Neural progenitor cell (in vitro differentiated cells): Measurements from ENCODE around the gene PGM5. TPM values are rescaled to one million over a fixed set of nuclear protein-coding genes. Genes with fewer than 3 reads are reported as not detected.

Experiments used
- DNase-seq: peaks from one replicate; pipeline ENCODE4 v3.0.0-alpha.2; 2016; ENCODE audit warnings: low spot score
- H2AFZ ChIP-seq: fragments of 200-600 bp; sonication (generic); replicated peaks from 2 replicates; pipeline ENCODE4 v1.6.1; 2016; ENCODE audit warnings: antibody characterized with exemption
- H3F3A ChIP-seq: fragments of 200-600 bp; sonication (generic); 2 replicates; pipeline ENCODE4 v1.6.1; 2016; ENCODE audit warnings: antibody characterized with exemption, low read depth
- H3K27ac ChIP-seq: fragments of 200-600 bp; sonication (generic); 2 replicates; pipeline ENCODE4 v1.5.1; 2016; ENCODE audit warnings: mild to moderate bottlenecking
- H3K27me3 ChIP-seq: fragments of 200-600 bp; sonication (generic); 2 replicates; pipeline ENCODE4 v1.6.1; 2016; ENCODE audit warnings: mild to moderate bottlenecking, moderate library complexity
- H3K36me3 ChIP-seq: fragments of 200-600 bp; sonication (generic); 2 replicates; pipeline ENCODE4 v1.5.1; 2016
- H3K4me1 ChIP-seq: fragments of 200-600 bp; sonication (generic); 2 replicates; pipeline ENCODE4 v1.6.1; 2016; ENCODE audit warnings: mixed run types
- H3K4me2 ChIP-seq: fragments of 200-600 bp; sonication (generic); 2 replicates; pipeline ENCODE4 v1.6.1; 2016
- H3K4me3 ChIP-seq: fragments of 200-600 bp; sonication (generic); 2 replicates; pipeline ENCODE4 v1.5.1; 2016
- H3K79me2 ChIP-seq: fragments of 200-600 bp; sonication (generic); 2 replicates; pipeline ENCODE4 v1.6.1; 2016; ENCODE audit warnings: low read depth
- H3K9ac ChIP-seq: fragments of 200-600 bp; sonication (generic); 2 replicates; pipeline ENCODE4 v1.6.1; 2016
- H3K9me3 ChIP-seq: fragments of 200-600 bp; sonication (generic); 2 replicates; pipeline ENCODE4 v1.5.1; 2016; ENCODE audit warnings: low read depth
- H4K20me1 ChIP-seq: fragments of 200-600 bp; sonication (generic); 2 replicates; pipeline ENCODE4 v1.6.1; 2016; ENCODE audit warnings: low read depth
- H3K27ac Mint-ChIP-seq: 3 replicates; pipeline ENCODE4 v1.8.0; 2021; ENCODE audit warnings: mixed read lengths
- H3K27me3 Mint-ChIP-seq: 2 replicates; pipeline ENCODE4 v1.8.0; 2022; ENCODE audit warnings: low read depth, mild to moderate bottlenecking, inconsistent platforms, moderate library complexity, mixed read lengths; ENCODE audit not compliant: insufficient read depth
- H3K36me3 Mint-ChIP-seq: 3 replicates; pipeline ENCODE4 v1.8.0; 2021; ENCODE audit warnings: mixed read lengths
- H3K4me1 Mint-ChIP-seq: 3 replicates; pipeline ENCODE4 v1.8.0; 2021; ENCODE audit warnings: mixed read lengths
- H3K4me3 Mint-ChIP-seq: 3 replicates; pipeline ENCODE4 v1.8.0; 2021; ENCODE audit warnings: mild to moderate bottlenecking, moderate library complexity, mixed read lengths
- H3K9me3 Mint-ChIP-seq: 3 replicates; pipeline ENCODE4 v1.8.0; 2020; ENCODE audit warnings: mixed read lengths
- CTCF ChIP-seq: fragments of 200-600 bp; sonication (generic); IDR thresholded peaks from 2 replicates; pipeline ENCODE4 v1.5.1; 2017; ENCODE audit warnings: antibody characterized with exemption, mild to moderate bottlenecking
- EZH2 ChIP-seq: fragments of 200-600 bp; sonication (generic); IDR thresholded peaks from 2 replicates; pipeline ENCODE4 v1.6.1; 2017; ENCODE audit warnings: antibody characterized with exemption, mild to moderate bottlenecking, moderate library complexity
- EZH2phosphoT487 ChIP-seq: fragments of 200-600 bp; sonication (generic); IDR thresholded peaks from 2 replicates; pipeline ENCODE4 v1.6.1; 2017; ENCODE audit warnings: antibody characterized with exemption
- total RNA-seq: library from RNA; depleted of rRNA; stranded (reverse); fragments of >200 nt; gene quantifications from 2 replicates; pipeline ENCODE4 v1.2.3, GENCODE V29; 2015; ENCODE audit warnings: low replicate concordance

Gene PGM5
- total RNA-seq, 1 donor from 2014 or later: 2.0 TPM

GRCh38 chr9:68446836-68447235 lies 90.4 kb downstream of the PGM5 start:
- H3K27ac Mint-ChIP-seq: no peak overlapping the region
- Histone ChIP-seq H3K4me2 (no peak overlapping the region), H2AFZ (no peak overlapping the region), H3K4me1 (no peaks in the 10 kb centered on the region), H3K36me3 (no peaks in the 10 kb centered on the region), H3K9ac (no peak overlapping the region), H3K4me3 (no peak overlapping the region), H3K27me3 (peaks cover 90% of the 10 kb centered on the region), H3K79me2 (no peaks in the 10 kb centered on the region), H4K20me1 (no peaks in the 10 kb centered on the region), H3K27ac (no peak overlapping the region), H3K9me3 (peaks cover 1% of the 10 kb centered on the region), H3F3A (no peaks in the 10 kb centered on the region)
- no peak for DNase-seq
- TF ChIP-seq EZH2: no peak
- no peak for TF ChIP-seq EZH2phosphoT487
- no peak for TF ChIP-seq CTCF
- H3K4me1 Mint-ChIP-seq: no peaks in the 10 kb centered on the region
- H3K36me3 Mint-ChIP-seq: no peaks in the 10 kb centered on the region
- H3K4me3 Mint-ChIP-seq: no peak overlapping the region
- H3K9me3 Mint-ChIP-seq: peaks cover 4% of the 10 kb centered on the region
- H3K27me3 Mint-ChIP-seq: peaks cover 15% of the 10 kb centered on the region

- TF ChIP-seq EZH2phosphoT487 (no peak), EZH2 (no peak), CTCF (no peak)
- no peaks in the 10 kb centered on the region for H3K4me1 Mint-ChIP-seq
- no peaks in the 10 kb centered on the region for H3K9me3 ChIP-seq
- no peak overlapping the region for H3K4me2 ChIP-seq
- no peak overlapping the region for H3K4me3 ChIP-seq
- H3K27ac Mint-ChIP-seq: no peak overlapping the region
- H3K79me2 ChIP-seq: no peaks in the 10 kb centered on the region
- H3K9ac ChIP-seq: no peak overlapping the region
- H3K27me3 Mint-ChIP-seq: peaks cover 13% of the 10 kb centered on the region
- H3F3A ChIP-seq: no peaks in the 10 kb centered on the region
- DNase-seq: no peak
- H3K9me3 Mint-ChIP-seq: peaks cover 4% of the 10 kb centered on the region
- H4K20me1 ChIP-seq: no peaks in the 10 kb centered on the region
- no peak overlapping the region for H3K27ac ChIP-seq
- H2AFZ ChIP-seq: no peak overlapping the region
- no peaks in the 10 kb centered on the region for H3K36me3 ChIP-seq
- no peak overlapping the region for H3K4me3 Mint-ChIP-seq
- peaks cover 98% of the 10 kb centered on the region for H3K27me3 ChIP-seq
- no peaks in the 10 kb centered on the region for H3K4me1 ChIP-seq
- no peaks in the 10 kb centered on the region for H3K36me3 Mint-ChIP-seq
These were observed 91.2 kb downstream of the PGM5 start for GRCh38 chr9:68447611-68448010.

- no peak overlapping the region for H3K4me2 ChIP-seq
- H3K4me3 ChIP-seq: no peak overlapping the region
- H3K27me3 ChIP-seq: peaks cover 92% of the 10 kb centered on the region
- DNase-seq: no peak
- Mint-ChIP-seq H3K4me1 (no peaks in the 10 kb centered on the region), H3K9me3 (no peaks in the 10 kb centered on the region), H3K27me3 (peaks cover 3% of the 10 kb centered on the region), H3K4me3 (no peak overlapping the region), H3K27ac (no peak overlapping the region), H3K36me3 (no peaks in the 10 kb centered on the region)
- no peaks in the 10 kb centered on the region for H3K36me3 ChIP-seq
- no peaks in the 10 kb centered on the region for H4K20me1 ChIP-seq
- no peaks in the 10 kb centered on the region for H3K9me3 ChIP-seq
- no peak overlapping the region for H3K9ac ChIP-seq
- TF ChIP-seq EZH2 (no peak), CTCF (no peak), EZH2phosphoT487 (no peak)
- no peaks in the 10 kb centered on the region for H3K4me1 ChIP-seq
- H3F3A ChIP-seq: no peaks in the 10 kb centered on the region
- no peak overlapping the region for H3K27ac ChIP-seq
- no peaks in the 10 kb centered on the region for H3K79me2 ChIP-seq
- H2AFZ ChIP-seq: no peak overlapping the region
These were observed 98.3 kb downstream of the PGM5 start for GRCh38 chr9:68454579-68455334.
